Measurements from ENCODE around the gene RASD1.

Gene RASD1

GRCh38 chr17:17514361-17514992 lies 18.3 kb upstream of the RASD1 start:
- TF ChIP-seq CTCF (IDR thresholded peaks at IDR 0.05; ENCODE audit: low read depth, low read length, missing control alignments): no peak
- H3K27me3 ChIP-seq (replicated peaks): no peaks in the 10 kb centered on the region
- no peak for DNase-seq
- no peak overlapping the region for H3K27ac ChIP-seq
- in situ Hi-C loops (cut with HindIII; ENCODE audit: low pct_ligation_motif_present, low sequenced_read_pairs): no loop called here
- no peak overlapping the region for H3K4me3 ChIP-seq (ENCODE audit: low read depth, low read length)
- no peaks in the 10 kb centered on the region for H3K36me3 ChIP-seq (replicated peaks)

GRCh38 chr17:17513626-17514025 lies 17.4 kb upstream of the RASD1 start:
- Histone ChIP-seq H3K36me3 (replicated peaks) (no peaks in the 10 kb centered on the region), H3K27me3 (replicated peaks) (no peaks in the 10 kb centered on the region), H3K27ac (no peak overlapping the region), H3K4me3 (ENCODE audit: low read depth, low read length) (no peak overlapping the region)
- in situ Hi-C loops (cut with HindIII; ENCODE audit: low pct_ligation_motif_present, low sequenced_read_pairs): no loop called here
- DNase-seq: no peak
- TF ChIP-seq CTCF (IDR thresholded peaks at IDR 0.05; ENCODE audit: low read depth, low read length, missing control alignments): no peak

GRCh38 chr17:17512866-17513265 lies 16.7 kb upstream of the RASD1 start:
- H3K27ac ChIP-seq: no peak overlapping the region
- H3K36me3 ChIP-seq (replicated peaks): no peaks in the 10 kb centered on the region
- no peak overlapping the region for H3K4me3 ChIP-seq (ENCODE audit: low read depth, low read length)
- no peaks in the 10 kb centered on the region for H3K27me3 ChIP-seq (replicated peaks)
- in situ Hi-C loops (cut with HindIII; ENCODE audit: low pct_ligation_motif_present, low sequenced_read_pairs): no loop called here
- no peak for DNase-seq
- no peak for TF ChIP-seq CTCF (IDR thresholded peaks at IDR 0.05; ENCODE audit: low read depth, low read length, missing control alignments)

GRCh38 chr17:17511881-17512858 lies 16.0 kb upstream of the RASD1 start:
- in situ Hi-C loops (cut with HindIII; ENCODE audit: low pct_ligation_motif_present, low sequenced_read_pairs): no loop called here
- DNase-seq: peak; percentile 85
- TF ChIP-seq CTCF (IDR thresholded peaks at IDR 0.05; ENCODE audit: low read depth, low read length, missing control alignments): no peak

GRCh38 chr17:17511293-17511741 lies 15.1 kb upstream of the RASD1 start:
- in situ Hi-C loops (cut with HindIII; ENCODE audit: low pct_ligation_motif_present, low sequenced_read_pairs): no loop called here
- Histone ChIP-seq H3K4me3 (ENCODE audit: low read depth, low read length) (no peak overlapping the region), H3K36me3 (replicated peaks) (no peaks in the 10 kb centered on the region), H3K27ac (no peak overlapping the region), H3K27me3 (replicated peaks) (no peaks in the 10 kb centered on the region)
- no peak for TF ChIP-seq CTCF (IDR thresholded peaks at IDR 0.05; ENCODE audit: low read depth, low read length, missing control alignments)
- DNase-seq: no peak

More at GRCh38 chr17:17511881-17512858, 16.0 kb upstream of the RASD1 start:
- Histone ChIP-seq H3K4me3 (ENCODE audit: low read depth, low read length) (no peak overlapping the region), H3K27me3 (replicated peaks) (no peaks in the 10 kb centered on the region), H3K36me3 (replicated peaks) (no peaks in the 10 kb centered on the region), H3K27ac (no peak overlapping the region)

Measured in brain microvascular endothelial cell (primary cell).